SK-N-SH treated with all-trans-retinoic acid at 6 μM for 48 hours (cell line): ENCODE results near the gene PLAAT3.

Experiments
- ATAC-seq: fragments of 200-7000 bp; cut with Tn5 transposase; 3 replicates; pipeline ENCODE4 v1.9.1; 2020; ENCODE audit warnings: mild to moderate bottlenecking, moderate library complexity
- ARNTL ChIP-seq: fragments of 450-650 bp; formaldehyde crosslinking; IDR thresholded peaks from 2 replicates; pipeline ENCODE4 v1.5.0; 2020; ENCODE audit warnings: low read depth, mild to moderate bottlenecking, moderate library complexity, borderline replicate concordance
- BACH2 ChIP-seq: fragments of 250-450 bp; sonication (Bioruptor Pico); IDR thresholded peaks from 2 replicates; pipeline ENCODE4 v1.9.0; 2021; ENCODE audit warnings: mild to moderate bottlenecking, borderline replicate concordance
- CREB5 ChIP-seq: fragments of 250-450 bp; sonication (Bioruptor Pico); IDR thresholded peaks from 2 replicates; pipeline ENCODE4 v1.5.1; 2020; ENCODE audit warnings: low read depth, mild to moderate bottlenecking, moderate library complexity
- CSDC2 ChIP-seq: fragments of 250-450 bp; sonication (Bioruptor Pico); IDR thresholded peaks from 2 replicates; pipeline ENCODE4 v1.5.0; 2020; ENCODE audit warnings: mild to moderate bottlenecking, moderate library complexity
- CSRNP3 ChIP-seq: fragments of 250-450 bp; sonication (Bioruptor Pico); IDR thresholded peaks from 2 replicates; pipeline ENCODE4 v1.5.1; 2021; ENCODE audit warnings: mild to moderate bottlenecking, moderate library complexity
- ESRRG ChIP-seq: fragments of 250-450 bp; sonication (Bioruptor Pico); IDR thresholded peaks from 2 replicates; pipeline ENCODE4 v1.6.1; 2021; ENCODE audit warnings: mild to moderate bottlenecking
- GLIS3 ChIP-seq: fragments of 250-450 bp; sonication (Bioruptor Pico); IDR thresholded peaks from 2 replicates; pipeline ENCODE4 v1.5.0; 2020; ENCODE audit warnings: mild to moderate bottlenecking, moderate library complexity
- ISL1 ChIP-seq: fragments of 250-450 bp; sonication (Bioruptor Pico); IDR thresholded peaks from 2 replicates; pipeline ENCODE4 v2.1.2; 2022; ENCODE audit warnings: mild to moderate bottlenecking, moderate library complexity
- OSR1 ChIP-seq: fragments of 250-450 bp; sonication (Bioruptor Pico); IDR thresholded peaks from 2 replicates; pipeline ENCODE4 v1.8.0; 2022; ENCODE audit warnings: moderate library complexity, mild to moderate bottlenecking, inconsistent platforms
- POU6F1 ChIP-seq: fragments of 250-450 bp; sonication (Bioruptor Pico); IDR thresholded peaks from 2 replicates; pipeline ENCODE4 v1.8.0; 2021; ENCODE audit warnings: low read depth, mild to moderate bottlenecking, moderate library complexity, borderline replicate concordance
- PPARA ChIP-seq: fragments of 250-450 bp; sonication (Bioruptor Pico); IDR thresholded peaks from 2 replicates; pipeline ENCODE4 v1.5.0; 2020; ENCODE audit warnings: mild to moderate bottlenecking, borderline replicate concordance
- RARB ChIP-seq: fragments of 250-450 bp; sonication (Bioruptor Pico); IDR thresholded peaks from 2 replicates; pipeline ENCODE4 v1.8.0; 2021; ENCODE audit warnings: mild to moderate bottlenecking, moderate library complexity
- TCF4 ChIP-seq: fragments of 250-450 bp; sonication (Bioruptor Pico); IDR thresholded peaks from 2 replicates; pipeline ENCODE4 v1.8.0; 2021; ENCODE audit warnings: mild to moderate bottlenecking, moderate library complexity, borderline replicate concordance
- TOX ChIP-seq: fragments of 250-450 bp; sonication (Bioruptor Pico); IDR thresholded peaks from 2 replicates; pipeline ENCODE4 v1.8.0; 2021; ENCODE audit warnings: mild to moderate bottlenecking, moderate library complexity, borderline replicate concordance
- ZC3H10 ChIP-seq: fragments of 250-450 bp; sonication (Bioruptor Pico); IDR thresholded peaks from 2 replicates; pipeline ENCODE4 v1.5.1; 2021; ENCODE audit warnings: mild to moderate bottlenecking, moderate library complexity
- ZFP3 ChIP-seq: fragments of 250-450 bp; sonication (Bioruptor Pico); IDR thresholded peaks from 2 replicates; pipeline ENCODE4 v1.5.0; 2020; ENCODE audit warnings: mild to moderate bottlenecking, moderate library complexity
- ZFP30 ChIP-seq: fragments of 450-650 bp; formaldehyde crosslinking; IDR thresholded peaks from 2 replicates; pipeline ENCODE4 v1.5.0; 2022; ENCODE audit warnings: mild to moderate bottlenecking, moderate library complexity
- ZNF565 ChIP-seq: fragments of 450-650 bp; formaldehyde crosslinking; conservative IDR thresholded peaks from 2 replicates; pipeline ENCODE4 v1.5.0; 2020; ENCODE audit warnings: low read depth, mild to moderate bottlenecking, moderate library complexity
- ZNF70 ChIP-seq: fragments of 450-650 bp; formaldehyde crosslinking; IDR thresholded peaks from 2 replicates; pipeline ENCODE4 v1.5.0; 2020; ENCODE audit warnings: mild to moderate bottlenecking, moderate library complexity
- ZNF8 ChIP-seq: fragments of 450-650 bp; formaldehyde crosslinking; IDR thresholded peaks from 2 replicates; pipeline ENCODE4 v1.5.0; 2020; ENCODE audit warnings: mild to moderate bottlenecking, moderate library complexity
- TF ChIP-seq, protein P1 (sequence below): fragments of 250-450 bp; sonication (Bioruptor Pico); IDR thresholded peaks from 2 replicates; pipeline ENCODE4 v1.8.0; 2020; ENCODE audit warnings: mild to moderate bottlenecking, moderate library complexity, borderline replicate concordance
- TF ChIP-seq, protein P2 (sequence below): fragments of 250-450 bp; sonication (Bioruptor Pico); IDR thresholded peaks from 2 replicates; pipeline ENCODE4 v1.5.0; 2020; ENCODE audit warnings: mild to moderate bottlenecking, moderate library complexity

PLAAT3 gene

GRCh38 chr11:63660972-63661371, 46.7 kb upstream of the PLAAT3 start:
- TF ChIP-seq TCF4 (CRISPR knock-in tag) (no peak), CSDC2 (CRISPR knock-in tag) (no peak), ARNTL (CRISPR knock-in tag) (no peak), POU6F1 (CRISPR knock-in tag) (no peak), ZNF565 (CRISPR knock-in tag) (no peak), CSRNP3 (CRISPR knock-in tag) (no peak), ZNF70 (CRISPR knock-in tag) (no peak), ZFP30 (no peak), ZC3H10 (CRISPR knock-in tag) (no peak), ISL1 (no peak), GLIS3 (CRISPR knock-in tag) (no peak), BACH2 (CRISPR knock-in tag) (no peak), ZNF8 (no peak), CREB5 (CRISPR knock-in tag) (no peak), ZFP3 (CRISPR knock-in tag) (no peak), TOX (CRISPR knock-in tag) (no peak), PPARA (CRISPR knock-in tag) (no peak), OSR1 (CRISPR knock-in tag) (no peak)
- TF ChIP-seq, protein P1, sequence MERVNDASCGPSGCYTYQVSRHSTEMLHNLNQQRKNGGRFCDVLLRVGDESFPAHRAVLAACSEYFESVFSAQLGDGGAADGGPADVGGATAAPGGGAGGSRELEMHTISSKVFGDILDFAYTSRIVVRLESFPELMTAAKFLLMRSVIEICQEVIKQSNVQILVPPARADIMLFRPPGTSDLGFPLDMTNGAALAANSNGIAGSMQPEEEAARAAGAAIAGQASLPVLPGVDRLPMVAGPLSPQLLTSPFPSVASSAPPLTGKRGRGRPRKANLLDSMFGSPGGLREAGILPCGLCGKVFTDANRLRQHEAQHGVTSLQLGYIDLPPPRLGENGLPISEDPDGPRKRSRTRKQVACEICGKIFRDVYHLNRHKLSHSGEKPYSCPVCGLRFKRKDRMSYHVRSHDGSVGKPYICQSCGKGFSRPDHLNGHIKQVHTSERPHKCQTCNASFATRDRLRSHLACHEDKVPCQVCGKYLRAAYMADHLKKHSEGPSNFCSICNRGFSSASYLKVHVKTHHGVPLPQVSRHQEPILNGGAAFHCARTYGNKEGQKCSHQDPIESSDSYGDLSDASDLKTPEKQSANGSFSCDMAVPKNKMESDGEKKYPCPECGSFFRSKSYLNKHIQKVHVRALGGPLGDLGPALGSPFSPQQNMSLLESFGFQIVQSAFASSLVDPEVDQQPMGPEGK (CRISPR knock-in tag) = no peak
- TF ChIP-seq, protein P2, sequence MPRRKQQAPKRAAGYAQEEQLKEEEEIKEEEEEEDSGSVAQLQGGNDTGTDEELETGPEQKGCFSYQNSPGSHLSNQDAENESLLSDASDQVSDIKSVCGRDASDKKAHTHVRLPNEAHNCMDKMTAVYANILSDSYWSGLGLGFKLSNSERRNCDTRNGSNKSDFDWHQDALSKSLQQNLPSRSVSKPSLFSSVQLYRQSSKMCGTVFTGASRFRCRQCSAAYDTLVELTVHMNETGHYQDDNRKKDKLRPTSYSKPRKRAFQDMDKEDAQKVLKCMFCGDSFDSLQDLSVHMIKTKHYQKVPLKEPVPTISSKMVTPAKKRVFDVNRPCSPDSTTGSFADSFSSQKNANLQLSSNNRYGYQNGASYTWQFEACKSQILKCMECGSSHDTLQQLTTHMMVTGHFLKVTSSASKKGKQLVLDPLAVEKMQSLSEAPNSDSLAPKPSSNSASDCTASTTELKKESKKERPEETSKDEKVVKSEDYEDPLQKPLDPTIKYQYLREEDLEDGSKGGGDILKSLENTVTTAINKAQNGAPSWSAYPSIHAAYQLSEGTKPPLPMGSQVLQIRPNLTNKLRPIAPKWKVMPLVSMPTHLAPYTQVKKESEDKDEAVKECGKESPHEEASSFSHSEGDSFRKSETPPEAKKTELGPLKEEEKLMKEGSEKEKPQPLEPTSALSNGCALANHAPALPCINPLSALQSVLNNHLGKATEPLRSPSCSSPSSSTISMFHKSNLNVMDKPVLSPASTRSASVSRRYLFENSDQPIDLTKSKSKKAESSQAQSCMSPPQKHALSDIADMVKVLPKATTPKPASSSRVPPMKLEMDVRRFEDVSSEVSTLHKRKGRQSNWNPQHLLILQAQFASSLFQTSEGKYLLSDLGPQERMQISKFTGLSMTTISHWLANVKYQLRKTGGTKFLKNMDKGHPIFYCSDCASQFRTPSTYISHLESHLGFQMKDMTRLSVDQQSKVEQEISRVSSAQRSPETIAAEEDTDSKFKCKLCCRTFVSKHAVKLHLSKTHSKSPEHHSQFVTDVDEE = no peak
- ATAC-seq = no peak

- no peak for TF ChIP-seq TCF4 (CRISPR knock-in tag)
- TF ChIP-seq, all 23 proteins: peak for 0
- ATAC-seq = no peak
Measured at GRCh38 chr11:63652671-63653070, 38.4 kb upstream of the PLAAT3 start.

GRCh38 chr11:63643205-63643604, 29.0 kb upstream of the PLAAT3 start:
- no peak for ATAC-seq
- TF ChIP-seq CSRNP3 (CRISPR knock-in tag) = no peak
- no peak for TF ChIP-seq RARB (CRISPR knock-in tag)
- TF ChIP-seq ZNF8 = no peak
- no peak for TF ChIP-seq OSR1 (CRISPR knock-in tag)
- no peak for TF ChIP-seq POU6F1 (CRISPR knock-in tag)
- TF ChIP-seq TOX (CRISPR knock-in tag) = no peak
- TF ChIP-seq CSDC2 (CRISPR knock-in tag) = no peak
- no peak for TF ChIP-seq ESRRG (CRISPR knock-in tag)
- no peak for TF ChIP-seq BACH2 (CRISPR knock-in tag)
- no peak for TF ChIP-seq GLIS3 (CRISPR knock-in tag)
- no peak for TF ChIP-seq ZNF70 (CRISPR knock-in tag)
- TF ChIP-seq, protein P2 = no peak
- TF ChIP-seq ZFP3 (CRISPR knock-in tag) = no peak
- TF ChIP-seq ISL1 = no peak
